HepG2 (cell line): Measurements from ENCODE around the gene RHBG. TPM values are rescaled to one million over a fixed set of nuclear protein-coding genes. Genes with fewer than 3 reads are reported as not detected.

Source experiments
- ATAC-seq: fragments of 200-7000 bp; cut with Tn5 transposase; 3 replicates; pipeline ENCODE4 v1.9.1; 2020; ENCODE audit warnings: mild to moderate bottlenecking, moderate library complexity
- BruUV-seq: library from RNA; stranded (reverse); fragments of 400-500 nt; replicated peaks from 2 replicates; lab custom pipeline; 2021; lab: Mats Ljungman, UMichigan
- CTCF ChIA-PET: fragments of 300-600 bp; formaldehyde crosslinking; extraction: SDS; loops from one replicate; lab custom pipeline; 2021; ENCODE audit warnings: low total read pairs, inconsistent platforms, low intra/inter-chr PET ratio; lab: Yijun Ruan, JAX
- POLR2A ChIA-PET: fragments of 350-600 bp; sonication (Branson Sonifier 250); formaldehyde crosslinking; loops from one replicate; lab custom pipeline; 2020; ENCODE audit warnings: antibody characterized with exemption, inconsistent platforms; lab: Yijun Ruan, JAX
- DNase-seq: peaks from one replicate; pipeline ENCODE4 v3.0.0-alpha.2; 2015; ENCODE audit warnings: low spot score
- FAIRE-seq: peaks from 3 replicates; lab custom pipeline; 2011; peaks lifted over from hg19 to GRCh38; lab: Jason Lieb, UNC
- H2AFZ ChIP-seq: one replicate; pipeline ENCODE4 v1.6.1; 2011; ENCODE audit warnings: low read length, inconsistent platforms
- H3K27ac ChIP-seq: fragments of 300-600 bp; 3 replicates; pipeline ENCODE4 v1.8.0; 2011; ENCODE audit warnings: mixed run types, mild to moderate bottlenecking, mixed read lengths, low read length, inconsistent platforms; ENCODE audit not compliant: insufficient read depth; ENCODE audit errors: extremely low read length
- H3K27me3 ChIP-seq, 2 experiments: fragments of 200-600 bp in 1 of 2; 2 replicates in 1 of 2; 3 replicates in 1 of 2; pipeline versions ENCODE4 v1.6.0 to v1.8.0; 2011; ENCODE audit warnings: low read length in 2 of 2, mild to moderate bottlenecking in 2 of 2, moderate library complexity in 2 of 2, inconsistent platforms in 1 of 2; ENCODE audit not compliant: insufficient read depth in 2 of 2, control insufficient read depth in 1 of 2
- H3K36me3 ChIP-seq, 2 experiments: fragments of 200-600 bp in 1 of 2; replicated peaks in 1 of 2; 2 replicates in 1 of 2; 3 replicates in 1 of 2; pipeline versions ENCODE4 v1.5.1 to v1.8.0; 2011; ENCODE audit warnings: low read length in 2 of 2, inconsistent platforms in 1 of 2; ENCODE audit not compliant: insufficient read depth in 2 of 2, control insufficient read depth in 1 of 2
- H3K4me1 ChIP-seq: 2 replicates; pipeline ENCODE4 v1.5.1; 2012; ENCODE audit warnings: low read length, inconsistent platforms; ENCODE audit not compliant: insufficient read depth
- H3K4me2 ChIP-seq: 2 replicates; pipeline ENCODE4 v1.6.0; 2011; ENCODE audit warnings: low read depth, low read length, inconsistent platforms
- H3K4me3 ChIP-seq, 3 experiments: fragments of 200-600 bp in 1 of 3; sonication (generic), shearing (Covaris generic) in 1 of 3; replicated peaks in 1 of 3; 2 replicates each; pipeline ENCODE4 v1.5.1; 2011 to 2016; ENCODE audit warnings: low read length in 3 of 3, inconsistent platforms in 2 of 3, low read depth in 2 of 3, mild to moderate bottlenecking in 2 of 3, control low read depth in 1 of 3, mixed read lengths in 1 of 3; ENCODE audit not compliant: insufficient read depth in 1 of 3
- H3K79me2 ChIP-seq: one replicate; pipeline ENCODE4 v1.6.1; 2011; ENCODE audit warnings: low read length, inconsistent platforms; ENCODE audit not compliant: insufficient read depth
- H3K9ac ChIP-seq: 2 replicates; pipeline ENCODE4 v1.6.0; 2011; ENCODE audit warnings: mild to moderate bottlenecking, low read depth, low read length, inconsistent platforms; ENCODE audit not compliant: insufficient read depth
- H3K9me3 ChIP-seq: 2 replicates; pipeline ENCODE4 v1.5.1; 2012; ENCODE audit warnings: mild to moderate bottlenecking, low read length
- H4K20me1 ChIP-seq: 2 replicates; pipeline ENCODE4 v1.6.0; 2011; ENCODE audit warnings: inconsistent platforms, mild to moderate bottlenecking, low read length, moderate library complexity; ENCODE audit not compliant: insufficient read depth
- ATAD3A ChIP-seq: sonication (generic); formaldehyde crosslinking; IDR thresholded peaks from 2 replicates; pipeline ENCODE4 v1.4.0; 2020; ENCODE audit warnings: missing genetic modification reagents
- PHF8 ChIP-seq: sonication (generic); formaldehyde crosslinking; IDR thresholded peaks from 2 replicates; pipeline ENCODE4 v1.5.0; 2020; ENCODE audit warnings: missing genetic modification reagents
- RAD21 ChIP-seq: fragments of 450-650 bp; formaldehyde crosslinking; IDR thresholded peaks from 2 replicates; pipeline ENCODE4 v1.5.0; 2020; ENCODE audit warnings: mild to moderate bottlenecking
- SSRP1 ChIP-seq: IDR thresholded peaks from 2 replicates; pipeline ENCODE4 v1.6.1; 2016; ENCODE audit warnings: control low read depth
- ZBTB1 ChIP-seq: sonication (generic); formaldehyde crosslinking; IDR thresholded peaks from 2 replicates; pipeline ENCODE4 v1.4.0; 2020; ENCODE audit warnings: missing genetic modification reagents, borderline replicate concordance
- ZNF563 ChIP-seq: sonication (generic); formaldehyde crosslinking; IDR thresholded peaks from 2 replicates; pipeline ENCODE4 v1.8.0; 2022; ENCODE audit warnings: mild to moderate bottlenecking, moderate library complexity, missing genetic modification reagents
- ZNF564 ChIP-seq: sonication (generic); formaldehyde crosslinking; IDR thresholded peaks from 2 replicates; pipeline ENCODE4 v1.8.1; 2023; ENCODE audit warnings: mild to moderate bottlenecking, missing genetic modification reagents
- WGBS: methylation state at CpG from one replicate; pipeline ENCODE4 v1.1.6; 2017; ENCODE audit warnings: low lambda C conversion rate; 5-methylcytosine and 5-hydroxymethylcytosine counted together
- in situ Hi-C: cut with HindIII; loops from 2 replicates; pipeline ENCODE4 v1.10.0; 2017; ENCODE audit warnings: low pct_unique_long_range_greater_than_20kb; ENCODE audit not compliant: extremely low pct_ligation_motif_present
- intact Hi-C: fragments of 100-400 bp; cut with micrococcal nuclease; formaldehyde crosslinking; loops from one replicate; pipeline ENCODE4 v1.10.0; 2022; ENCODE audit not compliant: unreplicated experiment
- polyA plus RNA-seq, 8 experiments: library from polyadenylated mRNA; depleted of rRNA in 3 of 8; stranded (reverse) in 7 of 8; unstranded in 1 of 8; fragments of >200 nt; fragmentation: Illumina TruSeq in 4 of 8; extraction: Trizol in 4 of 8; gene quantifications; 2 replicates each; pipeline versions ENCODE4 v1.2.1 to v1.2.3, GENCODE V29; 2011 to 2016; ENCODE audit warnings: low read depth in 4 of 8, missing spikeins in 1 of 8, mixed read lengths in 1 of 8; ENCODE audit not compliant: insufficient read depth in 1 of 8
- total RNA-seq, 5 experiments: library from RNA; depleted of rRNA; stranded (reverse); fragments of >200 nt; fragmentation: Illumina TruSeq; extraction: Trizol; gene quantifications; 2 replicates each; pipeline ENCODE4 v1.2.3, GENCODE V29; 2016; ENCODE audit warnings: low read depth in 1 of 5
- TF ChIP-seq, protein P1 (sequence below): sonication (generic); formaldehyde crosslinking; IDR thresholded peaks from 2 replicates; pipeline ENCODE4 v1.4.0; 2020; ENCODE audit warnings: mild to moderate bottlenecking, missing genetic modification reagents
- TF ChIP-seq, protein P2 (sequence below): sonication (generic); formaldehyde crosslinking; IDR thresholded peaks from 2 replicates; pipeline ENCODE4 v1.4.0; 2020; ENCODE audit warnings: missing genetic modification reagents
- TF ChIP-seq, protein P3 (sequence below): IDR thresholded peaks from 2 replicates; pipeline ENCODE4 v1.6.1; 2016; ENCODE audit warnings: mild to moderate bottlenecking, missing biosample characterization, missing genetic modification reagents
- TF ChIP-seq, protein P4 (sequence below): sonication (generic); formaldehyde crosslinking; conservative IDR thresholded peaks from 2 replicates; pipeline ENCODE4 v1.8.1; 2023; ENCODE audit warnings: missing genetic modification reagents

Gene RHBG
- total and polyA plus RNA-seq, 2 of the 13 experiments (the other 11 are each of a cell fraction or from before 2014, with no cell fraction given), result 61.8 to 73.5 TPM

DNA sequence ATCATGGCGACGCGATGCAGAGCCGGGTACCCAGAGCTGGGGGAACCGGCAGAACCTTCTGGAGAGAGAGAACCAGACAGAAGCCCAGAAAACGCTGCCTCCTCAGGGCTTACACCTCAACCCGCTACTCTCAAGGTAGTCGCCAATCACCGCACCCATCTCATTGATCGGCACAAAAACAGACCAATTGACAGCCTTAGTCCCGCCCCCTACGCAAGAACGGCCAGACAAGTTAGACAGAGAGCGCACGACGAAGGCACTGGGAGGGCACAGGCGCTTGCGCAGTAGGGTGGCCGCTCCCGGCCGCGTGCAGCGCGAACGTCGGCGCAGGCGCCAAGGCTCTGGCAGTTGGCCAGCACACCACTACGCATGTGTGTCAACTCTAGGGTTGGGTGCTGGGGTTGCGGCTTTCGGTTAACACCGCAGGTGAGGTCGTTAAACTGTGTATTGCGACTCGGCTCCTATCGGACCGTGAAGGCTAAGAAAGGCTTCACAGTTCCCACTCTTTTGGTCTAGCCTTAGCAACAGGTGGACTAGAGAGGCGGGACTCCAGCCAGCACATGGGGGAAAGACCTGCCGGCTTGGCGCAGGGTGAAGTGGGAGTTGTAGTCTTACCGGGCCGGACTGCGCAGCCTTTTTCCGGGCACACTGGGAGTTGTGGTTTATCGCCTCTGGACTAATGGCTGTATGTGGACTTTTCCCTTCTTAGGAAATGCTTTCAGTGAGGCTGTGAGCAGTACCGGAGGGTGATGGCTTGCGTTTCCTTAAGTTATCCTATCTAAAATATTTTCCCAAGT is 30.6 kb upstream of the RHBG start, which contains the start of the genes CCT3 and TSACC (continued):
- TF ChIP-seq PHF8 (CRISPR knock-in tag), result peak; percentile 75
- TF ChIP-seq, protein P1, sequence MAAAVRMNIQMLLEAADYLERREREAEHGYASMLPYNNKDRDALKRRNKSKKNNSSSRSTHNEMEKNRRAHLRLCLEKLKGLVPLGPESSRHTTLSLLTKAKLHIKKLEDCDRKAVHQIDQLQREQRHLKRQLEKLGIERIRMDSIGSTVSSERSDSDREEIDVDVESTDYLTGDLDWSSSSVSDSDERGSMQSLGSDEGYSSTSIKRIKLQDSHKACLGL (CRISPR knock-in tag), result peak; percentile 69; the same call in 1 of the 2 replicates

DNA sequence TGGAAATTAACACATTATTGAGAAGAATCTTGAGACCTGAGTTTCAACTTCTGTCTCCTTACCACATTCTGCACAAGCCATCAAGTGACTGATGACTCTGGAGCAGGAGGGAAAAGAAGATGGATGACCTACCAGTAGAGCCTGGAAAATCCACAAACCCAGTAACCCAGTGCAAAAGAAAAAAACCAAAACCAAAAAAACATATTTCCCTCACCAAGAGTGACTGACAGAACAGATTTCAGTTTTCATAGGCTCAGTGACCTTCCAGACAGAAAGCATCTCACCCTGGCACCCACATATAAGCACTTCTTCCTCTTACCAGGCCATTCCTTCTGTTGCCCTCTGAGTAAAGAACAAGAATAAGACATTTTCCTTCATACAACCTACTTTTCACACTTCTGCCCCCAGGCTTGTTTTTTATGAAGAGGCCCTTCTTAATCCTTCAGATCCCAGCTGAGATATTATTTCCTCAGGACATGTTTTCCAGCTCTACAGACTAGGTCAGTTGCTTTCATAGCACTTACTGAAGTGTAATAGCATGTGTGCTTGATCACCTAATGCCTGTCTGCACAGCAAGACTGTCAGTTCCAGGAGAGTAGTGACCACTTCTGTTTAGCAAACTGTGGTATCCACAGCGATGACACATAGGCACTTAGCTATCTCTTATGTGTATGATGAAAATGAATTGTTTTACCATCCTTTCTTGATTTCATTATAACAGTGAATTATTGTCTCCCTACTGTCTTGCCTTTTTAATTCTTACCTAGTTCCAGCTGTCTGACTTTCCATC is 26.6 kb upstream of the RHBG start:
- H3K9me3 ChIP-seq, result no peaks in the 10 kb centered on the region
- H3K79me2 ChIP-seq, result peaks cover 7% of the 10 kb centered on the region
- no peaks in the 10 kb centered on the region; a peak in 1 of 5 replicates for H3K27me3 ChIP-seq
- no peak overlapping the region for H3K4me3 ChIP-seq
- no peaks in the 10 kb centered on the region for H3K36me3 ChIP-seq
- POLR2A ChIA-PET, result no interaction called here
- H3K9ac ChIP-seq, result no peak overlapping the region
- DNase-seq (no peak), FAIRE-seq (no peak), ATAC-seq (no peak)
- in situ Hi-C loops, result no loop called here
- CTCF ChIA-PET, result no interaction called here
- BruUV-seq, result no TSS peak
- H3K4me2 ChIP-seq, result no peak overlapping the region
- no peak for TF ChIP-seq ZBTB1 (CRISPR knock-in tag)
- no peak for TF ChIP-seq RAD21 (CRISPR knock-in tag)
- TF ChIP-seq ZNF564 (CRISPR knock-in tag), result no peak
- no peak for TF ChIP-seq ZNF563 (CRISPR knock-in tag)
- TF ChIP-seq, protein P2, sequence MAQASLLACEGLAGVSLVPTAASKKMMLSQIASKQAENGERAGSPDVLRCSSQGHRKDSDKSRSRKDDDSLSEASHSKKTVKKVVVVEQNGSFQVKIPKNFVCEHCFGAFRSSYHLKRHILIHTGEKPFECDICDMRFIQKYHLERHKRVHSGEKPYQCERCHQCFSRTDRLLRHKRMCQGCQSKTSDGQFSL, result no peak
- TF ChIP-seq SSRP1 (CRISPR knock-in tag), result no peak
- TF ChIP-seq, protein P3, sequence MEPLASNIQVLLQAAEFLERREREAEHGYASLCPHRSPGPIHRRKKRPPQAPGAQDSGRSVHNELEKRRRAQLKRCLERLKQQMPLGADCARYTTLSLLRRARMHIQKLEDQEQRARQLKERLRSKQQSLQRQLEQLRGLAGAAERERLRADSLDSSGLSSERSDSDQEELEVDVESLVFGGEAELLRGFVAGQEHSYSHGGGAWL (CRISPR knock-in tag), result no peak
- no peak for TF ChIP-seq ATAD3A (CRISPR knock-in tag)
- TF ChIP-seq, protein P4, sequence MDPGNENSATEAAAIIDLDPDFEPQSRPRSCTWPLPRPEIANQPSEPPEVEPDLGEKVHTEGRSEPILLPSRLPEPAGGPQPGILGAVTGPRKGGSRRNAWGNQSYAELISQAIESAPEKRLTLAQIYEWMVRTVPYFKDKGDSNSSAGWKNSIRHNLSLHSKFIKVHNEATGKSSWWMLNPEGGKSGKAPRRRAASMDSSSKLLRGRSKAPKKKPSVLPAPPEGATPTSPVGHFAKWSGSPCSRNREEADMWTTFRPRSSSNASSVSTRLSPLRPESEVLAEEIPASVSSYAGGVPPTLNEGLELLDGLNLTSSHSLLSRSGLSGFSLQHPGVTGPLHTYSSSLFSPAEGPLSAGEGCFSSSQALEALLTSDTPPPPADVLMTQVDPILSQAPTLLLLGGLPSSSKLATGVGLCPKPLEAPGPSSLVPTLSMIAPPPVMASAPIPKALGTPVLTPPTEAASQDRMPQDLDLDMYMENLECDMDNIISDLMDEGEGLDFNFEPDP (CRISPR knock-in tag), result no peak
- intact Hi-C loops, result no loop called here
- H4K20me1 ChIP-seq, result no peaks in the 10 kb centered on the region
- 57% methylated on average over 1 of the region's 1 CpG for WGBS
- H3K4me1 ChIP-seq, result peaks cover 7% of the 10 kb centered on the region; the same call in 1 of the 2 replicates
- H3K27ac ChIP-seq, result no peak overlapping the region
- no peak overlapping the region for H2AFZ ChIP-seq
